HG03066 (cell line): ENCODE measurements around the gene GNG13.
"Not testable (repeated sequence)": the region's sequence is repeated elsewhere in the genome, so short reads cannot be mapped to it uniquely, and the experiment has no call there.

ENCODE experiments used
- ATAC-seq: cut with Tn5 transposase; IDR thresholded peaks from one replicate; pipeline ENCODE4 v1.9.1; 2021; ENCODE audit warnings: low read depth; ENCODE audit not compliant: unreplicated experiment

The GNG13 gene

DNA sequence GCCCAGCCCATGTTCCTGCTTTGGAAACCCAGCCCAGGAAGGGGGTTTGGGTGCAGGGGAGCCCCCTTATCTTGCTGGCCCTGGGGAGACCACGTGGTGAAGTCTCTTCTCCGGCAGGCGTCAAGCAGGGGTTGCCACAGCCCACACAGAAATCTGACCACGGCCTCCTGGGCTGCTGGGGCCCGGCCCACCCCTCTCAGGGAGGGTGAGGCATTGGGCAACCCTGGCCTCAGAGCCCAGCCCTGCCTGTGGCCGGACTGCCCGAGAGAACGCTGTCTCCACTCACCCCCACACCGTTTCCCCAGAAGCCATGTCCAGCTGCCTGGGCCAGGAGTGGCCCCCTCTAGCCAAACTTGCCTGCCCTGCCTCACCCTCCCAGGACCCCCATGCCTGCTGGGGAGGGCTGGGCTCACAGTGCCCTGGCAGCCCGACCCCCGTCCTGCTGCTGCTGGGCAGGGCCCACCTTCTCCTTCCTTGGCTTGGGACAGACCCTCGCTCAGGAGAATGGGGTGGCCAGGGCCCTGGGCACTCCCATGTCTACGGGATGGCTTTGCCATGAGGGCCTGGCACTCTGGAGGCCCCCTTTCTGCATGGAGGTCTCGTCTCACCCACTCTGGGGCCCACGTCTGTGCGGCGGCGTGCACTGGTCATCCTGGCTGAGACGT lies 19.1 kb downstream of the GNG13 start:
- ATAC-seq: no peak

GRCh38 chr16:780296-780695 lies 20.2 kb downstream of the GNG13 start:
- no peak for ATAC-seq

DNA sequence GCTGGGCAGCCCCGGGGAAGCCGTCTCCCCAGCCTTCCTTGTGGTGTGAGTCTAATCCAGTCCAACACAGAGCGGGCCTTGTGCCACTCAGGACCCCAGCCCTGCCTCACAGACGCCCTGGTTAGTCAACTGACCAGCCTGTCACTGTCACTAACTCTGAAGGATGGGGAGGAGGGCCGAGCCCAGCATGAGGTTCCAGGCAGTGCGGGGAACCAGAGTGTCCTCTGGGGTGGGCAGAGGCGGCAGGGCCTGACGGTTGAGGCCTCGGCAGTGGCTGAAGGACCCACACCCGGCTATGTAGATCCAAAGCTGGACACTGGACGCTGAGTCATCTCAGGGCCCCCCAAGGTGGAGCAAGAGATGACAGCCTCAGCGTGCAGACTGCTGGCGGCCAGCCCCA lies 21.0 kb downstream of the GNG13 start:
- ATAC-seq: no peak

- ATAC-seq: no peak
Observed at GRCh38 chr16:778909-779527, 21.5 kb downstream of the GNG13 start.

- no peak for ATAC-seq
Observed at GRCh38 chr16:778447-778846, 22.1 kb downstream of the GNG13 start.

GRCh38 chr16:777826-778225 lies 22.7 kb downstream of the GNG13 start:
- ATAC-seq: no peak

DNA sequence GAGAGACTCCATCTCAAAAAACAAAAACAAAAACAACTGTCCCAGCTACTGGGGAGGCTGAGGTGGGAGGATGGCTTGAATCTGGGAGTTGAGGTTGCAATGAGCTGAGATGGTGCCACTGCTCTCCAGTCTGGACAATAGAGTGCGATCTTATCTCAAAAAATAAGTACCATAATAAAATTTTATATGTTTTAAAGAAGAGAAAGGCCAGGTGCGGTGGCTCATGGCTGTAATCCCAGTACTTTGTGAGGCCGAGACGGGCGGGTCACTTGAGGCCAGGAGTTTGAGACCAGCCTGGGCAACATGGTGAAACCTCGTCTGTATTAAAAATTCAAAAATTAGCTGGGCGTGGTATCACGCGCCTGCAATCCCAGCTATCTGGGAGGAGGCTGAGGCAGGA lies 23.7 kb downstream of the GNG13 start:
- no peak for ATAC-seq

DNA sequence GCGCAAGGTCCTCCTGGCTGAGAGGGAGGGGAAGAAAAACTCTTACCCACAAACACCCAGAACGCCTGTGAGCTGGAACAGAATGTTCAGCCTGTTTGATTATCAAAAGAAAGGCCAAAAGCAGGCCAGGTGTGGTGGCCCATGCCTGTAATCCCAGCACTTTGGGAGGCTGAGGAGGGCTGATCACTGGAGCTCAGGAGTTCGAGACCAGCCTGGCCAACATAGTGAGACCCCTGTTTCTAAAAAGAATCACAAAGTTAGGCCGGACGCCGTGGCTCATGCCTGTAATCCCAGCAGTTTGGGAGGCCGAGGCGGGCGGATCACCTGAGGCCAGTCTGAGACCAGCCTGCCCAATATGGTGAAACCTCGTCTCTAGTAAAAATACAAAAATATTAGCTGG lies 24.2 kb downstream of the GNG13 start:
- not testable (repeated sequence) for ATAC-seq

DNA sequence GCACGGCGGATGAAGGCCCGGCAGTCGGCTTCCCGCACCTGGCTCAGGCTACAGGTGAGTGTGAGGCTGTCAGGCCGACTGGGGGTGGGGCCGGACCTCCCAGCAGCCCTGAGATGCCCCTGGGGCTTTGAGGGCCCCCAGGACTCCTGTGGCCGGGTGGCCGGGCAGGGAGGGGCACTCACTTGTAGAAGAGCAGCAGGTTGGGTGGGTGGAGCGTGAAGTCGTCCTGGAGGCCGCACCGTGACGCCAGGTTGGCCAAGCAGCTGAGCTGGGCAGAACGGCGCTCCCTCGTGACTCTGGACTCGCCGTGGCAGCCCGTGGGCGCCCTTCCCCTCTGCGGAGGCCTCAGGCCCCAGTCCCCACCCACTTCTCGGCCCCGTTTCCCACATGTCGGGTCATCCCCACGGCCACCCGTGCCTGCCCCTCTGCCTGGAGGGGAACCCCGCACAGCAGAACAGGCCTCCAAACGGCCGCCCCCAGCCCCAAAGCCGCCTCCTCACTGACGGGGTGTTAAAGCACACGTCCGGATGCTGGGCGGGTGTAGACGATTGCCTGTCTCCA lies 25.2 kb downstream of the GNG13 start:
- no peak for ATAC-seq

- no peak for ATAC-seq
Observed at GRCh38 chr16:774086-775001, 26.2 kb downstream of the GNG13 start.

- no peak for ATAC-seq
Observed at GRCh38 chr16:772959-773358, 27.6 kb downstream of the GNG13 start.

GRCh38 chr16:770411-770810 lies 30.1 kb downstream of the GNG13 start:
- ATAC-seq: no peak

- no peak for ATAC-seq
Observed at GRCh38 chr16:769934-770333, 30.6 kb downstream of the GNG13 start.

DNA sequence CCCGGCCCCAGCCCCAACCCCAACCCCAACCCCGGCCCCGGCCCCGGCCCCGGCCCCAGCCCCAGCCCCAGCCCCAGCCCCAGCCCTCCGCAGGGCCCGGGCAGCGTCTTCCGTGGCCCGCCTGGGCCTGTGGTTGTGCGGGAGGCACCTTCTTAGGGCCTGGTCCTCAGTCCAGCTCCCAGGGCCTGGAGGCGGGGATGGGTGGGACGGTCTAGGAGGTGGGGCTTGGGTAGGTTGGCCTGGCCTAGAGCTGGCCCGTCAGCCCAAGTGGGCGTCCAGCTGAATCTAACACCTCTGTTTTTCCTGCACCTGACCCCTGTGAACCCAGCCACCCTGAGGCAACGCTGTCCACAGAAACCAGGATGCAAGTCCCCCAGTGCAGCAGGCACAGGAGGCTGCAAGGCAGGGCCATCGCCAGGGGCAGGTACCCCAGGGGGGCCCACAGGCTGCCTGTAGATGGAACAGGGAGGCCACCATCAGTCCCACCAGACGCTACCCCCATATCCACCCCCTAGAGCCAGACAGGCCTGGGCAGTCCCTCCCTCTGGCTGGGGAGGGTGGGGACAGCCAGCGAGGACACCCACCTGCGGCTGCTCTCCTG lies 31.2 kb downstream of the GNG13 start:
- no peak for ATAC-seq

GRCh38 chr16:768428-768827 lies 32.1 kb downstream of the GNG13 start:
- ATAC-seq: no peak

DNA sequence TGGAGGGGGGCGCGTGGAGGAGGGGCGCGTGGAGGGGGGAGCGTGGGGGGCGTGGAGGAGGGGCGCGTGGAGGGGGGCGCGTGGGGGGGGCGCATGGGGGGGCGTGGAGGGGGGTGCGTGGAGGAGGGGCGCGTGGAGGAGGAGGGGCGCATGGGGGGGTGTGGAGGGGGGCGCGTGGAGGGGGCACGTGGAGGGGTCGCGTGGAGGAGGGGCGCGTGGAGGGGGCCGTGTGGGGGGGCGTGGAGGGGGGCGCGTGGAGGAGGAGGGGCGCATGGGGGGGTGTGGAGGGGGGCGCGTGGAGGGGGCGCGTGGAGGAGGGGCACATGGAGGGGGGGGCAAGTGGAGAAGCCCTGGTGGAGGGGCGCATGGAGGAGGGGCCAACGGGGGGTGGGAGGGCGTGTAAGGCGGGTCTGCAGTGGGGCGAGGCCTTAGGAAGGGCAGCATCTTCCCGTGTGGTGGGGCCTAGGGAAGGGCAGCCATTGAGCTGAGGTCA lies 32.7 kb downstream of the GNG13 start:
- ATAC-seq: no peak

DNA sequence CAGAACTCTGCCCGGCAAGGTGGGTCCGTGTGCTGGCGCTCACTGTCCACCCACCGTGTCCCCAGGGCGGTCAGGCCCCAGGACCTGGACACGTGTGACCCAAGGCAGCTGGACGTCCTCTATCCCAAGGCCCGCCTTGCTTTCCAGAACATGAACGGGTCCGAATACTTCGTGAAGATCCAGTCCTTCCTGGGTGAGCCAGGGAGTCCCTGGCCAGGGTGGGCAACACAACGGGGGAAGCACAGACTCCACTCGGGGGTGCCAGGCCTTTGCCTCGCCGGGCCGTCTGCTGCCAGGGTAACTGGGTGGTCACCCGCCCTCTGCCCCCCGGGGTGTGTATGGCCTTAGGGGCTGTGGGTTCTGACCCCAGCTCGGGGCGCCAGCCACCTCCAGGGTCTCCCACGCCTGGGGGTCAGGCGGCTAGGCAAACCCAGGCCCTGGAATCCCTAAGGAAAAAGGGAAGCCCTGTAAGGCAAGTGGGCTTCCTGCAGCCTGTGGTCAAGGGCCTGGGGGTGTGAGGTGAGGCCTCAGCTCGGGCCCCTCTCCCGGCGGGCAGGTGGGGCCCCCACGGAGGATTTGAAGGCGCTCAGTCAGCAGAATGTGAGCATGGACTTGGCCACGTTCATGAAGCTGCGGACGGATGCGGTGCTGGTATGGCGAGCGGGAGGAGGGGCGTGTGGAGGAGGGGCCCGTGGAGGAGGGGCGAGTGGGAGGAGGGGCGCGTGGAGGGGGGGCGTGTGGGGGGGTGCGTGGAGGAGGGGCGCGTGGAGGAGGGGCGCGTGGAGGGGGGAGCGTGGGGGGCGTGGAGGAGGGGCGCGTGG lies 33.5 kb downstream of the GNG13 start:
- ATAC-seq: no peak

- ATAC-seq: no peak
Observed at GRCh38 chr16:766008-766819, 34.3 kb downstream of the GNG13 start.

- no peak for ATAC-seq
Observed at GRCh38 chr16:765488-765865, 35.1 kb downstream of the GNG13 start.
